Measurements from ENCODE around the gene ANGEL1. TPM values are rescaled to one million over a fixed set of nuclear protein-coding genes. Genes with fewer than 3 reads are reported as not detected.

ANGEL1 gene
- total and polyA plus RNA-seq, 2 of the 8 experiments (the other 6 are each of a cell fraction or from before 2014, with no cell fraction given), result 26.8 to 27.2 TPM

GRCh38 chr14:76781648-76782051, 31.0 kb downstream of the ANGEL1 start:
- TF ChIP-seq EP300 (IDR thresholded peaks at IDR 0.05; ENCODE audit: borderline replicate concordance in 1 of 2, low read depth in 2 of 2, low read length in 2 of 2) (no peak), RNF2 (IDR thresholded peaks at IDR 0.05; ENCODE audit: borderline replicate concordance, low read depth, low read length, missing control alignments, poor library complexity, severe bottlenecking) (no peak), TBP (IDR thresholded peaks at IDR 0.05; ENCODE audit: low read depth, low read length) (no peak), POU5F1 (IDR thresholded peaks at IDR 0.05; ENCODE audit: low read depth, low read length) (no peak), KDM4A (IDR thresholded peaks at IDR 0.05; ENCODE audit: low read depth, low read length, severe bottlenecking) (no peak), SRF (IDR thresholded peaks at IDR 0.05; ENCODE audit: low read depth, low read length) (no peak), CREB1 (IDR thresholded peaks at IDR 0.05) (no peak)
- TF ChIP-seq, protein P1, sequence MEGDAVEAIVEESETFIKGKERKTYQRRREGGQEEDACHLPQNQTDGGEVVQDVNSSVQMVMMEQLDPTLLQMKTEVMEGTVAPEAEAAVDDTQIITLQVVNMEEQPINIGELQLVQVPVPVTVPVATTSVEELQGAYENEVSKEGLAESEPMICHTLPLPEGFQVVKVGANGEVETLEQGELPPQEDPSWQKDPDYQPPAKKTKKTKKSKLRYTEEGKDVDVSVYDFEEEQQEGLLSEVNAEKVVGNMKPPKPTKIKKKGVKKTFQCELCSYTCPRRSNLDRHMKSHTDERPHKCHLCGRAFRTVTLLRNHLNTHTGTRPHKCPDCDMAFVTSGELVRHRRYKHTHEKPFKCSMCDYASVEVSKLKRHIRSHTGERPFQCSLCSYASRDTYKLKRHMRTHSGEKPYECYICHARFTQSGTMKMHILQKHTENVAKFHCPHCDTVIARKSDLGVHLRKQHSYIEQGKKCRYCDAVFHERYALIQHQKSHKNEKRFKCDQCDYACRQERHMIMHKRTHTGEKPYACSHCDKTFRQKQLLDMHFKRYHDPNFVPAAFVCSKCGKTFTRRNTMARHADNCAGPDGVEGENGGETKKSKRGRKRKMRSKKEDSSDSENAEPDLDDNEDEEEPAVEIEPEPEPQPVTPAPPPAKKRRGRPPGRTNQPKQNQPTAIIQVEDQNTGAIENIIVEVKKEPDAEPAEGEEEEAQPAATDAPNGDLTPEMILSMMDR (IDR thresholded peaks at IDR 0.05; ENCODE audit: control extremely low read depth in 1 of 3, insufficient read depth in 1 of 3, low read depth in 1 of 3, low read length in 3 of 3), result no peak
- ChIA-PET POLR2A (ENCODE audit: partially characterized antibody) (interaction anchor here (0.9 to 3.2 kb wide), 7 partner anchors 9 to 62 kb away, joined by 3 to 20 read pairs (median 5); partner anchors contain the start of gene ANGEL1), CTCF (ENCODE audit: partially characterized antibody) (interaction anchor here (1.3 to 13.7 kb wide), 9 partner anchors 10 to 289 kb away, joined by 3 to 234 read pairs (median 4); partner anchors contain the start of gene VASH1)
- no peak for FAIRE-seq
- Histone ChIP-seq H3K4me3 (ENCODE audit: extremely low read depth in 1 of 4, insufficient read depth in 2 of 4, low read depth in 3 of 4, low read length in 4 of 4) (no peak overlapping the region), H3K23ac (ENCODE audit: insufficient read length) (no peak overlapping the region), H4K91ac (replicated peaks; ENCODE audit: insufficient read length, low read length) (no peak overlapping the region), H3K27me3 (replicated peaks in 1 of 4; ENCODE audit: control insufficient read depth in 3 of 4, extremely low read depth in 1 of 4, insufficient read depth in 3 of 4, low read length in 3 of 4) (no peaks in the 10 kb centered on the region), H3K27ac (ENCODE audit: low read depth, low read length) (no peak overlapping the region), H3K23me2 (ENCODE audit: low read depth, low read length) (no peaks in the 10 kb centered on the region), H4K8ac (ENCODE audit: extremely low read depth, insufficient read depth, low read length) (no peak overlapping the region), H3K4me1 (replicated peaks in 1 of 4; ENCODE audit: control insufficient read depth in 3 of 4, insufficient read depth in 4 of 4, low read length in 3 of 4) (peaks cover 0 to 5% (median 2%) of the 10 kb centered on the region in 4 experiments; a peak in 1 of 7 replicates), H3K18ac (ENCODE audit: extremely low read depth, low read length) (no peak overlapping the region), H3K9ac (replicated peaks in 1 of 4; ENCODE audit: extremely low read depth in 1 of 4, low read depth in 3 of 4, low read length in 3 of 4) (no peak overlapping the region), H4K5ac (ENCODE audit: insufficient read length, low read depth, low read length) (no peak overlapping the region), H3K36me3 (ENCODE audit: control insufficient read depth in 2 of 4, insufficient read depth in 4 of 4, low read length in 3 of 4) (peaks cover 5 to 17% (median 7%) of the 10 kb centered on the region in 4 experiments; a peak in 4 of 8 replicates), H3K79me2 (ENCODE audit: control insufficient read depth in 1 of 2, insufficient read depth in 2 of 2, low read length in 2 of 2) (no peaks in the 10 kb centered on the region), H3K4ac (replicated peaks; ENCODE audit: insufficient read length, low read depth, low read length) (no peak overlapping the region), H3K79me1 (ENCODE audit: low read depth, low read length) (no peaks in the 10 kb centered on the region), H2AK5ac (ENCODE audit: low read depth, low read length) (no peak overlapping the region), H2BK120ac (replicated peaks; ENCODE audit: low read depth, low read length) (no peak overlapping the region), H2BK12ac (ENCODE audit: low read depth, low read length) (no peak overlapping the region), H3K9me3 (ENCODE audit: insufficient read depth in 2 of 2, low read depth in 1 of 2, low read length in 1 of 2) (no peaks in the 10 kb centered on the region), H3K56ac (replicated peaks; ENCODE audit: insufficient read length, low read depth, low read length) (no peak overlapping the region), H2BK5ac (ENCODE audit: low read depth, low read length) (no peak overlapping the region), H2AFZ (ENCODE audit: low read length) (no peak overlapping the region), H2BK15ac (ENCODE audit: low read length) (no peak overlapping the region), H4K20me1 (replicated peaks in 1 of 2; ENCODE audit: control insufficient read depth in 1 of 2, insufficient read depth in 2 of 2, low read length in 2 of 2) (peaks cover 2 to 4% of the 10 kb centered on the region in 2 experiments), H2BK20ac (ENCODE audit: low read length) (no peak overlapping the region), H3K14ac (ENCODE audit: insufficient read length) (no peak overlapping the region), H3K4me2 (ENCODE audit: insufficient read depth in 1 of 2, low read depth in 2 of 2, low read length in 2 of 2) (no peak overlapping the region)
- WGBS, 2 experiments (ENCODE audit: extremely low coverage in 1 of 2, insufficient coverage in 1 of 2, insufficient read length in 1 of 2, insufficient replicate concordance in 2 of 2, low coverage in 1 of 2, low lambda C conversion rate in 2 of 2, missing lambda C conversion rate in 1 of 2), result 91% methylated on average over 2 of the region's 2 CpGs; no CpG with 5 or more reads in 1 of the 2 experiments
- DNase-seq (ENCODE audit: low read depth in 1 of 2, low spot score in 2 of 2), result no peak

Measured in H1 (cell line).